NCI-H526 (cell line): ENCODE data around the gene RNU5B-1.

ENCODE experiments used
- DNase-seq, 2 experiments: peaks; one replicate each; lab custom pipeline; 2025; lab: John Stamatoyannopoulos, UW

The RNU5B-1 gene

GRCh38 chr15:65304381-65305149 lies at the start of gene RNU5B-1:
TSS of gene RNU5B-1 (plus strand) at chr15:65304677.
- DNase-seq: peak; percentile 98 to 100

- no peak for DNase-seq
Measured at GRCh38 chr15:65254758-65255157, 49.7 kb upstream of the RNU5B-1 start.

DNA sequence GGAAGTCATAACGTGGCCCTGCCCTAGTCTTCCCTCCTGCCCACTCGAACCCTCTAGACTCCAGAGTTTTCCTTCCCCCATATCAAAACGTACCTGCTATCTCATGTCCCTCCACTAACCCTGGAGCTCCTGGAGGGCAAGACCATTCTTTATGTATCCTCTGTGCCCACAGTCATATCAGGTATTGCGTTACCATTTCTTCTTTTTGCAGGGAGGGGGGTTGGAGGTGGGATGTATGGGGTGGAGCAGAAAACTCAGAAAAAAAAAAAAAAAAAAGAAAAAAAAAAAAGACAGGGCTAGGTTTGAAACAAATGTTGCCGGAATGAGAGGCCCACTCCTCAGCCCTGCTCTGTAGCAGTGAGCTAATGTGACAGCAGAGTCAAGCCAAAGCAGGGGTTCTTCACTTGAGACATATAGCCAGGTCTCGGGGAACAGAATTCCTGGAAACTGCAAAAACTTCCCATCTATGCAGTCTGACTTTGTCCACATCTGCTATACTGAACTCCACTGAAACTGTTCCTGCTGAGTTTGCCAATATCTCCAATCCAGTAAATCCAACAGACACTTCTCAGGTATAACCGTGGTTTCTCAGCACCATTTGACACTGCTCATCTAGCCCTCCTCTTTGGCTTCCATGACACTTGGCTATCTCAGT lies 48.9 kb upstream of the RNU5B-1 start:
- DNase-seq: no peak

DNA sequence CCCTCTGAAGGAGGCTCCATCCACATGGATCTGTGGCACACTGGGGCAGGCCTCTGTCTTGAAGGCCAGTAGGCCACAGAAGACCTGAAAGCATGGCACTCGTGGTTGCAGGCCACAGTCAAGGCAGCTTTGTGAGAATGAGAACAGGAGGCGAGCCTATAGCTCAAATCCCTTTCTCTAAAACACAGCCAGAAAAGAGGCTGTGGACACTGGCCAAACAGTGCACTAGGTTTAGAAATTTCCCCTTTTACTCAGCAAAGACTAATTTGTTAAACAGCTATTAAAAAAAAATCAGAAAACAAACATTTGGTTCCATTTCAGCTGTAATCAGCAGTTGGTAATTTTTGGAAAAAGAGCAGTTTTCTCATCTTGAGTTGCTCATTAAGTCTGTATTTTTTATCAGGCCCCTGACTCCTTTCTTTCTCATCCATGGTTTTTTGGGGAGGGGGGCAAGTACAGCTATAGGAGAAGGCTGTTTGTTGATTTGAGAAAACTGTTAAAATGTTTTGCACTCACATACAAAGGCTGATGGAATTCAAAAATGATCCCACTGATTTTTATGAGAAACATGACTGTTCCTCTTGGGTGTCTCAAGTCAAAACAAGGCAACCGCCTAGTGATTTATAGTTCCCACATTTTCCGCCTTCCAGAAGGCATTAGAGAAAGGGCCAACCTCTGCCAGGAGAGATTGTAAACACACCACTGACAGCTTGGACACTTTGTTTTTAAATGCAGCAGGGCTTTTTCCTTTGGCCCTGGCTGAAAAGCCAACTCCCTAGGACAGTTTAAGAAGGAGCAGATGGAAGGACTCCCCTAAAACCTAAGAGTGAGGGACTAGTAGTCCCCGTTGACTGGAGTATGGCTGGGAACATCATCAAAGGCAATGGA lies 45.9 kb upstream of the RNU5B-1 start:
- DNase-seq: no peak

DNA sequence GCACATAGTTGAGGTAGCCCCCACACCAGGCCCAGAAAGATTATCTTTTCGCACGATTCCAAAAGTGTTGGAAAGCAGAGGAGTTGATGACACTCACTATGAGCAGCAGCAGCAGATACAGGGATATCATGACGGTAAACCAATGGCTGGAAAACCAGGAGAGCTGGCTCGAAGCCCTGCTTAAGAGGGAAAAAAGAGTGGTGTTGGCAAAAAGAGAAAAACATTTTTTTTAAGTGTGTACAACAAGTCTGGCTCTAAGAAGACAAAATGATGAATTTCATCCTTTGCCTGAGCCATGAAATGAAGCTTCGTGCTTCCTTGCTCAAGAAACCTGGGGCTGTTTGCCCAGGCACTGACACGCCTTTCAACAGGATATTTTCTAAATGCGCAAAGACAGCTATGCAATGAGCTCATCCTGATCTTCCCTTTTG lies 45.1 kb upstream of the RNU5B-1 start:
- DNase-seq: no peak

GRCh38 chr15:65260968-65261367 lies 43.5 kb upstream of the RNU5B-1 start:
- DNase-seq: no peak

GRCh38 chr15:65263313-65263712 lies 41.2 kb upstream of the RNU5B-1 start:
- no peak for DNase-seq

GRCh38 chr15:65264863-65265430 lies 39.5 kb upstream of the RNU5B-1 start:
- DNase-seq: no peak

- no peak for DNase-seq
Measured at GRCh38 chr15:65266469-65266868, 38.0 kb upstream of the RNU5B-1 start.

DNA sequence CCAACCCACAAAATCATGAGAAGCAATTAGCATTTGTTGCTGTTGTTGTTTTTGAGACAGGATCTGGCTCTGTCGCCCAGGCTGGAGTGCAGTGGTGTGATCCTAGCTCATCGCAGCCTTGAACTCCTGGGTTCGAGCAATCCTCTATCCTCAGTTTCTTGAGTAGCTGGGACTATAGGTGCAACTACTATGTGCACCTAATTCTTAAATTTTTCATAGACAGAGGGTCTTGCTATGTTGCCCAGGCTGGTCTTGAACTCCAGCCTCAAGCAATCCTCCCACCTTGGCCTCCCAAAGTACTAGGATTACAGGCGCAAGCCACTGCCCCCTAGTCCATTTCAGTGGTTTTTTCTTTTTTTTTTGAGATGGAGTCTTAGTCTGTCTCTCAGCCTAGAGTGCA lies 36.1 kb upstream of the RNU5B-1 start:
- no peak for DNase-seq

DNA sequence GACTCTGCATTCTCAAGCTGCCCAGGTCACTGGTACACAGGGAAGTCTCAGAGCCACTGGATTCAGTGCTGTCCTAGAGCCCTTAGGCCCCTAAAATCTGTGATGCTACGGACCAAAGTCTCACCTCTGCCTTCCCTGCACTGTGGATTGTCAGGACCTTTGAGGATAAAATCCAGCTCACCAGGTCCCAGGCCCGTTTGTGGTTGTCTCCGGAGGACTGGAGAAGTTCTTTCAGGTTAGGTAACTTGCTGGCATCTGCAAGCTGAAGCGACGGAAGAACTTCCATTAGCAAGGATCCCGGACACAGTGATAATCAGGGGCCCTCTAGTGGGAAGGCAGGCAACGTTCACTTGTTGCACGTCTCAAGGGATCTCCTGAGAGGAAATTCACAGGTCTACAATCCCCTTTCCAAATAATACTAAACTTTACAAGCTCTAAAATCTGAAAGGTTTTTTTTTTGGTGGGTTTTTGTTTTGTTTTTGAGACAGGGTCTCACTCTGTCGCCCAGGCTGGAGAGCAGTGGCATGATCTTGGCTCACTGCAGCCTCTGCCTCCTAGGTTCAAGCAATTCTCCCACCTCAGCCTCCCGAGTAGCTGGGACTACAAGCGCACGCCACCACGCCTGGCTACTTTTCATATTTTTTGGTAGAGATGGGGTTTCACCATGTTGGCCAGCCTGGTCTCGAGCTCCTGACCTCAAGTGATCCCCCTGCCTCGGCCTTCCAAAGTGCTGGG lies 33.5 kb upstream of the RNU5B-1 start:
- peak; percentile 37 to 64 for DNase-seq

DNA sequence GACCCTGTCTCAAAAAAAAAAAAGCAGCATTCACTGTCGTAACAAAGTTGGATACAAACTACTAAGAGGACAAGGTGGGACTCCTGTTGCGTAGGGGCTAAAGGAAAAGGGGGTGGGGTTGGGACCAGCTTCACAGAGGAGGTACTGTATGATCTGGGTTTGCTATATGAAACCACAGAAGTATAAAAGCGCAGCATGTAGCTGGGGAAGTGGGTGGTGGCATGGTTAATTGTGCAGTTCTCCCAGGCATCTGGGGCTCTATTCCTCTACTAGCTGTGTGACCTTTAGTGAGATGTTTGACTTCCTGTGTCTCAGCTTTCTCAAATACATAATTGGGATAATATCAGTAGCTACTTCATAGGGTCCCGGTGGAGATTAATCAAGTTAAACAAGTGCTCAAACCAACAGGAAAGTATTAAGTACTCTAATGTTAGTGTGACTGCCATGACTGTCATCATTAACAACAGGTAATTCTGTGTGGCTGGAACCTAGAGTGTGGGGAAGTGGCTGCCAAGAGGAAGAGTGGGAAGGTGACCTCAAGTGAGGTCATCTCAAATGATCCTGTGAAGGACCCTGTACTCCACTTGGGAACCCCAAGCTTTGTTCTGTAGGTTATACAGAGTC lies 29.3 kb upstream of the RNU5B-1 start:
- no peak for DNase-seq

GRCh38 chr15:65275728-65276126 lies 28.8 kb upstream of the RNU5B-1 start:
- no peak for DNase-seq

DNA sequence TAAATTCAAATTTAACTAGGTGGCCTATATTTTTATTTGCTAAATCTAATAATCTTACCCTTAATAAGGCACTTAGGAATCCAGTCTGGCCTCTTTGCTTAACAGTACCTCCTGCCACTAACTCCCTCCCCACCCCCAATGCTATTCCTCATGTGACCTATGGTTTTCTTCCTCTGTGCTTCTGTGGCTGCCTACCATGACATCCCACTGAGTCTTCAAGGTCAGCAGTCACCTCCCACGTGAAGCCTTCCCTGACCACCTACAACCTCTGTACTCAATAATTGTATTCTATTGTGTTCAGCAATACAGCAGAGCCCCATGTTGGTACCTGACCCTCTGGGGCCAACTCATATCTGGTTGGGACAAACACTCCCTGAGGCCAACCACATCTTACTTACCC lies 27.5 kb upstream of the RNU5B-1 start:
- DNase-seq: no peak

GRCh38 chr15:65278480-65278879 lies 26.0 kb upstream of the RNU5B-1 start:
- DNase-seq: no peak

GRCh38 chr15:65285291-65286068 lies 19.0 kb upstream of the RNU5B-1 start:
- DNase-seq: no peak

GRCh38 chr15:65286069-65286703 lies 18.3 kb upstream of the RNU5B-1 start:
- peak in 1 of 2 experiments; percentile 74 for DNase-seq

DNA sequence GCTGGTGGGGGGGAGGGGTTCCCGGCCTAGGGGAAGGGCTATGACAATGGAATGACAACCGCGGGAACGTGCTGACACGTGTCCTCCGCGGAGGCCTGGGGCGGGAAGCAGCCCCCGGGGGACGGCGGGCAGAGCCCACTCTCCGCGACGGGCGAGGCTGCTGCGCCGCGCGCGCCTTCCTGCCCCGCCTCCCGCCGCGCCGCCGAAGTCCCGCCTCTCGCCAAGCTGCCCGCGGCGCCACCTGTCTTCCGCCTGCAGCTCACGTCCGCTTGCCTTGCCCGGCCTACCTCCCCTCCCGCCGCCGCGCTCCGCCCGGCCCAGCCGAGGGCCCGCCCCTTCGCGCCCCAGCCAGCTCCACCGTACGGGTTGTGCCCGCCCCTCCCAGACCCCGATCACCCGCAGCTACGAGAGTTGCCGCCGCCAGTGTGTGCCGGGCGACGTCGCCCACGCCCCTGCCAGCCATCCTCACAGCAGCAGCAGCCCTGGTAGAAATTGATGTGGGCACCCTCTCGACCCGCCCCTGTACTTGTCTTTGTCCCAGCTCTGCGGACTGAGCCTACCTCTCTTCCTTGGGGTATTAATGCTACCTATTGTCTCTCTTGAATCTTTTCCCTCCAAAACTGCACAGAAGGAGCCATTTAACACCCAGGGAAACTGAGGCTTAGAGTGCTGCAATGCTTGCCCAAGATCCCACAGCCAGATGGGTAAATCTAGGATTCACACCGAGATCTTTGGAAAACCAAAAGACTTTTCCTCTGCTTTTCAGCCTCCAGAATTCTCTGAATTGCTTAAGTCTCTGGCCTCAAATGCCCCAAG lies 17.6 kb upstream of the RNU5B-1 start, which contains the start of gene PARP16:
Gene PARP16 (minus strand): TSS at position 180 of the 816 bp plus-strand sequence. CDS start 457 bp downstream, outside the sequence.
- DNase-seq: peak; percentile 84 to 97

DNA sequence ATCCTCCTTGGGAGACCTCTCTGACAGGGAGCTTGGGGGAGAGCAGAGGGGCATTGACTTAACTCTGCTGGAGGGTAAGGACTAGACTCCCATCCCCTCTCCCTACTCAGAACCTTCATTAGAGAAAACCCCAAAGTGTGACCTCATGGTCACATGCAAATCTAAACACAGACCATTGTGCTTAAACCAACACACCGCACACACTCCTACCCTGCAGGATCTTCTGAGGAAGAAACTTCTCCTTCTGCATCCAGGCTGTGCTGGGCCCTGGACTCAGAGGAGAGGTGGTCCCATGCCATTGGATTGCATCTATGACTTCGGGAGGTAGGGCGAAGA lies 17.0 kb upstream of the RNU5B-1 start:
- peak in 1 of 2 experiments; percentile 50 for DNase-seq
